T-helper 1 cell treated with Interleukin-12 subunit alpha and Interleukin-12 subunit beta and Interleukin-4 antibody, amounts not matched to agents 30 ng/mL and 1 ng/mL, for 36 hours (primary cell): Measurements from ENCODE around the gene SUFU. TPM values are rescaled to one million over a fixed set of nuclear protein-coding genes. Genes with fewer than 3 reads are reported as not detected.

Experiments
- intact Hi-C: fragments of 100-400 bp; cut with micrococcal nuclease; formaldehyde crosslinking; loops from one replicate; pipeline ENCODE4 v1.15.1; 2024
- total RNA-seq: library from RNA; stranded (reverse); gene quantifications from 2 replicates; pipeline ENCODE4 v1.2.3, GENCODE V29; 2022

Gene SUFU
- total RNA-seq, 1 donor from 2014 or later = 12.9 TPM

DNA sequence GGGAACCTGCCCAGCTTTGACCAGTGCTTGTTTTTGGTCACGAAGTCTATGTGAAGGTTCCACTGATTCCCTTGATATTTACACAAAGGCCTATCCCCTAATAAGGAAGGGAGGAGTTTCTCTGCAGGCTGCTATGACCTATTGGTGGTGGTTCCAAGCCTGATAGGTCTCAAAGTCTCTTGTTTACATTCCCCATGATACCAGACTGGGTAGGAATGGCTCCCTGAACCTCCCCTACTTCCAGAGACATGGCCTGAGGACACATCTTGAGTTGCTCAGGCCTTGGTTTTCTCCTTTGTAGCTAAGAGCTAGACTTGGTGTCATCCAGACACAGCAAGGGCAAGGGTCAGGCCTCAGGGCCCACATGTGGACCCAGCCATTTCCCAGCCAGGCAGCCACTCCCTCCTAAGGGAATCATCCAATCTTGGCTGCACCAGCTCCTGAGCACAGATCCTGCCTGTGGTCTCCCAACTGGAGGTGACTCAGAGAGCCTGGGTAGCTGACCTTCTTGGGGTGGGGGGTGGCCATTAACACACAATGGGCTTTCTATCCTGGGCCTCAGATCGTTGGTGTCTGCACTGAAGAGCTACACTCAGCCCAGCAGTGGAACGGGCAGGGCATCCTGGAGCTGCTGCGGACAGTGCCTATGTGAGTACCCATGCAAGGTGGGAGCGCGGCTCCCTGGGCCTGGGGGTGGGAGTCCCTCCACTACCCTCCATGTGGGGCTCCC, 89.5 kb downstream of the SUFU start:
- intact Hi-C loops = no loop called here

DNA sequence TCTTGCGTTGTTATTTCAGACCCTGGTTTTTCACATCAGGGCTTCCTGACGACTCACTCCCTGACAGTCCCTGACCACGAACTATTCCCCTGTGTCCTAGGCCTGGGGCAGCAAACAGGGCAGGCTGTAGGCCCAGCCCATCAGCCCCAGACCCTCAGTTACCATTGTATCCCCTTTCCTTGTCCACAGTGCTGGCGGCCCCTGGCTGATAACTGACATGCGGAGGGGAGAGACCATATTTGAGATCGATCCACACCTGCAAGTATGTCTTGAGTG, 90.0 kb downstream of the SUFU start:
- intact Hi-C loops = no loop called here

DNA sequence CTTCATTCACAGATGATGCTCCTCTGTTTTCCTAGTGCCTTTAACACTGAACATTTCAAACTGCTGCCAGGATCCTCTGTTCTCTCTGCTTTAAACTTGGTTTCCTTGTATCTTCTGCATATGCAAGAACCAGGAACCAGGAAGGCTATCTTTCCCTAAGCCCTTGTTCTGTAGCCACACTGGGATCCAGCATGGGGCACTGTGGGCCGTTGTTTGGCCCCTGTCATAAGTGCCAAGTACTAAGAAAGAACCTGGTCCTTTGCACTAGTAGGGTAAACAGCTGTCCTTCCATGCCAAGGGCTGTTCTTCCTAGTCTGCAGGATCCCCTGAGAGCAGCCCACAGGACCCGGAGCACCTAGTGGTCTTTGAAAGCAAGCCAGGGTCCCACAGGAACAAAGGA, 91.5 kb downstream of the SUFU start:
- intact Hi-C loops = loop anchor here (5.0 kb wide), 1 partner anchor 368 kb away; the partner anchor contains the start of gene ELOVL3

DNA sequence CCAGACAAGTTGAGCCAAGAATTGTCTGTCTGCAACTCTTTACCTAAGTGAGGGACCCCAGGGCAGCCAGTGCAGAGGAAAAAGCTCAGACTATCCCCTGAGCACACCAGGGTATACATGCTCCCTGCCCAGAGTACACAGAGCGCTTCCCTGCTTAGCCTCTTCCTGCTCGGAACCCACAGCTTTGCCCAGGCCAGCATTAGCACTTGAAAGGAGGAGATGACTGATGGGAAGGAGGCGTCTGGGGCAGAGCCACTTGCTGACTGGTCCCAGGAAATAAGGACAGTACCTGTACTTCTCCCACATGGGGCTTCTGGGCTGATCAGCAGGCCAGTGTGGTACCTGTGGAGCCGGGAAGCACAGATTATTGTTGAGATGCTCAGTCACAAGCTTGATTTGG, 92.1 kb downstream of the SUFU start:
- intact Hi-C loops = loop anchor here (5.0 kb wide), 1 partner anchor 369 kb away; the partner anchor contains the start of gene ELOVL3

DNA sequence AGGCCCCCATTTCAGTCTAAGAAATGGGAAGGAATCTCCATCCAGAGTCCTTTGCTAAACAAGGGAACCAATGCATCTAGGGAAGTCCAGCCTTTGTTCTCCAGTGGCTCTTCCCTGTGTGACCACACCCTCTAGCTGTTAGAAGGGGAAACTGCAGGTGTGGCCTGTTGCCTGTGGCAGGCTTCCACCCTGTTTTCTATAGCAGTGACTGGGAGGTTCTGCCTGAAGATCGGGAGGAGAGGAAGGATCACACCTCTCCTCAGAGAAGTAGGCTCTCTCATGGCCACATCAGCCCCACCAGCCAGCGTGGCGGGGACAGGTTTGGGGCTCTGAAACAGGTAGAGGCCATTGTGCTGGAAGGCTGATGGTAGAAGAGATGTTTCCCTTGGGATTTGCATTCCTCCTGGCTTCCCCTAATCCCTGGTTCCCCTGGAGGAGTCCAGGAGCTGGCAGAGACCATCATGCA, 92.8 kb downstream of the SUFU start:
- intact Hi-C loops = loop anchor here (5.0 kb wide), 1 partner anchor 369 kb away; the partner anchor contains the start of gene ELOVL3

DNA sequence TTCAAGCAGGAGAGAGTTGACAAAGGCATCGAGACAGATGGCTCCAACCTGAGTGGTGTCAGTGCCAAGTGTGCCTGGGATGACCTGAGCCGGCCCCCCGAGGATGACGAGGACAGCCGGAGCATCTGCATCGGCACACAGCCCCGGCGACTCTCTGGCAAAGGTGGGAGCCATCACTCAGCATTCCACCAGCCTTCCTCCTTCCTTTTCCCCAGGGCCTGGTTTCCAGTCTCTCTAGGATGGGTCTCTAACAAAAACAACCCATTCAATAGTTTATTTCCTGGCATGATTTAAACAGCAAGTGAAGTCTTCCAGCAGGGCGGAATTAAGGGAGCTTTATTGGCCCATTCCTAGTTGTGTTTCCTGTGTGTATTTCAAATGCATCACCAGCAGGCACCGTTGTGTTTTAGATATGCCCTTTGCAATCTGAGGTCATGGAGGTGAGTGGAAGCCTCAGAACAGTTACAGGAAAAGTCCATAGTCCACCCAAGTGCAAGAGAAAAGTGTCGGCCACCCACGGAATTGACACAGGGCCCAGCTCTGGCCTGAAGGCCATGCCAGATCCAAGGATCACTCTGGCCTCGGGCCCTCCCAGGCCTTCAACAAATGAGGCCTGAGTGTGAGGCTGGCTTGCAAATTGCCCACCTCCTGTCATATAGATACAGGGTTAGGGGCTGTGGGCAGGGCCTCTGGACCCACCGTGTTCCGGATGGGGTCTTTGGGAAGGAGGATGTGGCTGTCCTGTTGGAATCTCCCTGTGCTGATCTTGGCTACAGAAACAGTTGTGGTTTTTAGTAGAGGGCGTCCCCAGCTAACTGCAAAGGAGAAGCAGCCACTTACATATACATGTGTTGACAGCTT, 93.6 kb downstream of the SUFU start:
- intact Hi-C loops = loop anchor here (5.0 kb wide), 1 partner anchor 370 kb away; the partner anchor contains the start of gene ELOVL3

DNA sequence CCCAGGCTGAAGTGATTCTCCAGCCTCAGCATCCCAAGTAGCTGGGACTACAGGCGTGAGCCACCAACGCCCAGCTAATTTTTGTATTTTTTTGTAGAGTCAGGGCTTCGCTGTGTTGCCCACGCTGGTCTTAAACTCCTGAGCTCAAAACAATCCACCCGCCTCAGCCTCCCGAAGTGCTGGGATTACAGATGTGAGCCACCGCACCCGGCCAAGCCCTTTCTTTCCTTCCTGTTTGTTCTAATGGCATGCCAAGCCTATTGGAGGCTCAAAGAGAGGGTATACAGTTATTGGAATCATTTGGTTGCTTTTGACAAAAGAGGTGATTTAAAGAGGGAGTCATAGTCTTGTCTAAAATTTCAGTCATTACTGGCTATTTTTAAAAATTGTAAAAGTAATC, 94.5 kb downstream of the SUFU start:
- intact Hi-C loops = loop anchor here (5.0 kb wide), 1 partner anchor 371 kb away; the partner anchor contains the start of gene ELOVL3

DNA sequence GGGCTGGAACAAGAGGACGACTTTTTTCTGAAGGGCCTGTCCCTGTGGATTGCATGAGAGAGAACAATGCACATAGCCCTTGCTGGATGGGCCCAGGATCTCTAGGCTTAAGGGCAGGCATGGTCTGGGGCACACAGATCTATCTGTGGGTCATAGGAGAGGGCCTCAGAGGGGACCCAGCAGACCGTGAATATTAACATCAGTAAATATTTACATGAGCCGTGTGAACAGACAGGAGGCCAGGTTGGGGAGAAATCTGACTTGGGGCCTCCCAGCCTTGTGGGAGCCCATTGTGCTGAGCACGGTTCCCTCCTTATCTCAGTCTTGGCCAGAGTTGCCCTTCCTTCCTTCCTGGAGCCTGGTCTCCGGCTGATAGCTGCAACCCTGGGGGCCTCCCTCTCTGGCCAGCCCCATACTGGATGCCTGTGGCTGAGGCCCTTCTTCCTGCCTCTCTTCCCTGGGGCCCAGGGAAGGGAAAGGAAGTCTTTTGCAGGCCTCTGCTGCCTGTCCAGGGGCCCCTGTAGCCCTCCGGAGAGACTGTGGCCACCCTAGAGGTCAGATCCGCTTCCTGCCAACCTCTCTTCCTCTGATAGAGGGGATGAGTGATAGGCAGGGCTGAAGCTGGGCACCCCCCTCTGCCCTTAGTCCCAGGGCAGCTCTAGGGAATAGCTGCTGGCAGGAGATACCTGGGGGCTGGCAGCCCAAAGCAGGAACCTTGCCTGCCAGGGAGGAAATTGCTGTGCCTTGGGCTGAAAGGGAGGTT, 96.0 kb downstream of the SUFU start:
- intact Hi-C loops = loop anchor here (5.0 kb wide), 1 partner anchor 372 kb away; the partner anchor contains the start of gene ELOVL3

DNA sequence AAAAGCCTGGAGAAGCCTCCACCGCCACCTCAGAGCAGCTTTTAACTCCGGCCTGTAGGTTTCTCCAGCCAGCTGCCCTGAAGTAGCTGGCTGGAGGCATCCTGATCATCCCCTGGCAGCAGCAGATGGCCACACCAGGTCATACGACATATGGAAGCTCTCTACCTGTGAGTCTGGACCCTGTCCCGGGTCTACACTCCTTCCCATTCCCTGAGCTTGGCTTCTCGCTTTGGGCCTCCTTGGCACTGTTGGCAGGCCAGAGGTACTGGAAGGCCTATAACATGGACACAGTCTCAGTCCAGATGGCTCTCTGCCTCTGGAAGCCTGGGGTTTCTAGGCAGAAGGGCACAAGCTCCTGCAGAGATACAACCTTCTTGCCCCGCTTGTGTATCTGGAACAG, 97.0 kb downstream of the SUFU start:
- intact Hi-C loops = no loop called here

DNA sequence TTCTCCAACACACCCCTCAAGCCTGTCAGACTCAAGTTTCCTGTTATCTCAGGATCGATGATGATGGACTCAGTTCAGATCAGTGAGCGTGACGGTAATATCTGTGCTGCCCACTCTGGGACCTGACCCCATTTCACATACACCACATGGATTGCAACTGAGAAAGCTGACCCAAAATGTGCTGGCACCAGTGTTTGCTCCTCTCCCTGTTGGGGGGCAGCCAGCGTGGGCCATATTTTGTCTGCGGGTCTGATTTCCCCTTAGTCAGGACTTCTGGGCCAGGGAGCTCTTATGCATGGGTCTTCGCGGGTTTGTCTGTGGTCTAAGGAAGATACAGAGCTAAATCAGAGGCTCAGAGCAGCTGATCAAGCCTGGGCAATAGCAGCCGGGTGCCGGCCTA, 97.9 kb downstream of the SUFU start:
- intact Hi-C loops = no loop called here

DNA sequence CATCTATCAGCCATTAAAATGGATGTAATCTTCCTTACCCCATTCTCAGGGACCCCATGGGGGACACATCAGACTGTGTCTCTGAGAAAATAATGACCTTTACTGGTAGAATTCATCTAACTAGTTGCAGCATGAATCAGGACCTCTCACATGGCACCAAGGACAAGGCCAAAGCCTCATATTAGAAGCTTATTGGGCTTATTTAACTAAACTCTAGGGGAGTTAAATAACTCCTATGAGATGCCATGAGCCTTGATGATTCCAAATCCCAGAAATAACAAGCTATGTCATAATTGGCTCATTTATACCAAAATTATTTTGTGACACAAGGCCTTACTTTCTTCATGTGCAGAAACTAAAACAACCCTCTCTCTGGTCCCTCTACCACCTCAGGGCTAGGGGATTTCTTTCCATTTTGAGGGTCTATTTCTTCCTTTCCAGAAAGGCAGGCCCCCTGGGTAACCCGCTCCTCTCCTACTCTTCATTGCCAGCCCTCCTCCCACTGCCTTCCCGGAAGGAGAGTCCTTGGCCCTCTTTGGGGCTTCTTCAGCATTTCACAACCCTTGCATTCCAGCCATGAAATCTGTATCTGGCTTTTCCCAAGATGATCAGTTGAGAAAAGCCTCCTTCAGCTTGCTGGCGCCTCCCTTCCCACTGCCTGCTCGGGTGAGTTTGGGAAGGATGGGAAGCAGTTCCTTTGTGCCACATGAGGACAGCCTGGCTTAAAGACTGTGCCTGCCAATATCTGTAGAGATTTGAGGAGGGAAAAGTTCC, 98.7 kb downstream of the SUFU start:
- intact Hi-C loops = no loop called here

DNA sequence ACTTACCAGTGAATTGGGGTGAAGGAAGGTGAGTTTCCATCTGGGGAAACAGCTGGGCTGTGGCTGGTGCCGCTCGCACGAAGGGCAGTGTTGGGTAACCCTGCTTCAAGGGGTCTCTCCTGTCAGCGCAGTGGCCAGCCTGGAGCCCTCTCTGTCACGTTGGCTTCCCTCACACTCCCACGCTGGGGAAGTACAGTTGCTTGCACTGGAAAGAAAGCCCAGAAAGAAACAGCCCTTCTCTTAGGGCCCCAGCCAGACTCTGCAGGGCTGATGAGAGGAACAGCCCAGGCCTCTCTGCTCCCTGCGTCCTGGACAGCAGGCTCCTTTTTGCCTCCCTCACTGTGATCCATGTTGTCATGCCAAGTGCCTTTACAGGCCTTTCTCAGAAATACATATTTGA, 100.2 kb downstream of the SUFU start:
- intact Hi-C loops = no loop called here

DNA sequence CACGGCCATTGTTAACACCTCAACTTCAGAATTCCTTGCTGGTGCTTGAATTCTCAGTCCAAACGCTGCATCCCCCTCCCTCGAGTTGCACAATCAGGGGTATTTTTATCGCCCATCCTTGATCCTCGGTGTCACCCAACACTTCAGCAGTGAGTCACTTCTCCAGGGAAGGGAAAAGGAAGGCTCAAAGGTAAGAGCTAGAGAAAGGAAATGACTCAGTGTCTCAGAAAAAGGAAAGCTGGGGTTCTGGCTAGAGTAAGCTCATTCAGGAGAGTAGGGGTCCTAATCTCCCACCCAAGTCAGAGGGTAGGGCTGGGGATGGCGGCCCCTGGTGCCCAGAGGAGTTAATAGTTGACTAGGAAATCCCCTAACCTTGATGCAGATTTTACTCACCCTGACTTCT, 100.7 kb downstream of the SUFU start:
- intact Hi-C loops = no loop called here

DNA sequence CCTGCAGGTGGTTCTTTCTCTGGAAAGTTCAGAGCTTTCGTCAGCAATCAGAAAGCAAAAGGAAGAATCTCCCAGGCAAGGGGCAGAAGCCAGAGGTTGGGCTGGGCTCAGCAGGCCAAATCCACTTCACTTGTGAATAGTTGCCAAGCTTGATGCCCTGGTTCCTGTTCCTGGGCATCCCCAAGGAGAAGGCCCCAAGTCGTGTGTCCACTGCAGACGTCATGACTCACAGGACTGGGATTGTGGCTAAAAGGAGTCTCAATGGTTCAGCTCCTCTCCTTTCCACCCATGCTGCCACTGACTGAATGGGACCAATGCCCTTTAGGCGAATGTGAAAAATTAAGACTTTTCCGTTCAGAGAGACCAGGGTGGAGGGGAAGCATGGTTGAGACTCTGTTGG, 101.9 kb downstream of the SUFU start:
- intact Hi-C loops = no loop called here

DNA sequence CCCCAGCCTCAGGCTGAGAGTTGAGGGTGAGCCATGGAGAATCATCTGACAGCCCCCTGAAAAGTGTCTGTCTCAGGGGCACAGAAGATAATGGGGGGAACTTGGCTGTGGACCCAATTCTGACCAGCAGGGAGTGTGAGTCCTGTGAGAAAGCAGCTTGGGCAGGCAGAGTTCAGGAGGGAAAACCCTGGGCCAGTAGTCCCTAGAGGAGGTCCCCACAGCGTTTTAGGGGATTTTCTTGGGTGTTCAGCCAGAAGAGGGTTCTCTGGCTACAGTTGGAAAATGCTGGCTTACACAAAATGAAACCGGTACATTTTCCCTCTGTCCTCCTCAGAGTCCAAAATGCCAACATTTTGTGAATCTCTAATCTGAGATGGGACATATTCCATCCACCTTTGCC, 104.7 kb downstream of the SUFU start:
- intact Hi-C loops = no loop called here

DNA sequence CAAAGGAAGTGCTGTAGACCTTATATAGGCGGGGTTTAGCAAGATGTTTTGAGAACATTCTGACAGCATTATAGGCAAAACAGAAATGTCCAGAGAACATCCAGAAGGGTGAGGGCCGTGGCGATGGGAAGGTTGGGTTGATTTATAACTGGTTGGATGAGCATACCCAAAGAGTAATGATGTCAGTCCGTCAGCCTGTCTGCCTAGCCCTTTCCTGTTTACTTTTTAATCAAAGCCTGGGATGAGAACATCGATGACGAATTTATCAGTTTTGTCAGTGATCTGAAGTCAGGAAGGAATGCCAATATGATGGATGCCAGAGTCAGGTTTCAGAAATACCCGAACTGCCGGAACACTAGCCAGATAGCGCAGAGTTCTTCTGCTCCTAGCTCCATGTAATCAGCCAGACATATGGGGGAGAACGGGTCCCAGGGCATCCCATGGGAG, 106.7 kb downstream of the SUFU start:
- intact Hi-C loops = no loop called here

DNA sequence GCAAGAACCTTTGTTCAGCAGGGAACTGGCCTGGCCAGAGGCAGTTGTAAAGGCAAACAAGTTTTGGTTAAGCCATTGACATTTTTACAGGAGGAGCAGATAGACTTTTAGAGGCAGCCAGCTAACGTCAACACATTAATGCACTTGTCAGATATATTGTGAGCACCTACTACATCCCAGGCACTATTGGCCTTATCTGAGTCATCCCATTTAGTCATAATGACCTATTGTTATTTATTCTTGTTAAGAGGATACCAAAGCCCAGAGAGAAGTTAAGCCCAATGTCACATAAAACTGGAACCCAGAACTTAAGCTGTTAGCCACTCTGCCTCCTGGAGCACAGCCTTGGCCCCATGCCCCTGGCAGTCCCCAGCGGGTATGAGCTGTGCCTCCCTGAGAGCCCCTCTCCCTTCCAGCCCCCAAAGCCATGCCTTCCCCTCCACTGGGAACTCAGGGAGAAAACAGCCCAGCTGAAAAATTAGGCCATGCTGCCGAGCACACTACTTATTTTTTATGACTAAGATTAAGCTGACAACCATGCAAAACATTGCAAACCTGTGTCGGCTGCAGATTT, 107.8 kb downstream of the SUFU start:
- intact Hi-C loops = no loop called here

DNA sequence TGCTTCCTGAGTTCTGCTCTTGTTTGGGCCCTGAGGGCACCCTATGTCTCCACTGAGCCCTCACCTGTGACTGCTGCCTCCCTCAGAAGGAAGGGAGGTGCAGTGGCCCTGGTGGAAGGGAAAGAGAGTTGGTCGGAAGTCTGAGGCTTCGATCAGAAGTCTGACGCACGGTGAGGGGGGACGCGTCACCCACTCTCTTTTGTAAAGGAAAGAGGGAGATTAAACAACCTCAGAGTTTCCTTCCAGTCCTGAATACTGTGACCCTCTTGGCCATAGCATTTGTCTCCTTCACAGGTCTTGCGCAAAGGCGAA, 109.1 kb downstream of the SUFU start:
- intact Hi-C loops = no loop called here

DNA sequence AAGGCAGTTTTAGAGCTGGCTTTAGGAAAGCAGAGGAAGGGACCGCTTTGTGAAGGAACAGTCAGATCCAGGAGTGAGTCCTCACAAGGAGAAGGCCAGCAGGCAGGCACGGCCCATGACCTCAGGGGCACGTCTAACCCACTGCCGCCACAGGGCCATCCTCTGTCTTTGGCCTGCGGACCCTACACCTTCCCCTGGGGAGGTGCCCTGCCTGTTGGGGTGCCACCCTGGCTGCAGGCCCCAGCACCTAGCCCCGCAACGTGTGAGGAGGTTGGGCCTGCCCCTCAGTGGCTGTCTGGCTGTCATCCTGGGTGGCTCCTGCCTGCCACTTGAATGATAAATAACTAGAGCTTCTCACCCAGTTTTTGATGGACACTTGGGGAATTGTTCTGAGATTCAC, 109.5 kb downstream of the SUFU start:
- intact Hi-C loops = no loop called here

DNA sequence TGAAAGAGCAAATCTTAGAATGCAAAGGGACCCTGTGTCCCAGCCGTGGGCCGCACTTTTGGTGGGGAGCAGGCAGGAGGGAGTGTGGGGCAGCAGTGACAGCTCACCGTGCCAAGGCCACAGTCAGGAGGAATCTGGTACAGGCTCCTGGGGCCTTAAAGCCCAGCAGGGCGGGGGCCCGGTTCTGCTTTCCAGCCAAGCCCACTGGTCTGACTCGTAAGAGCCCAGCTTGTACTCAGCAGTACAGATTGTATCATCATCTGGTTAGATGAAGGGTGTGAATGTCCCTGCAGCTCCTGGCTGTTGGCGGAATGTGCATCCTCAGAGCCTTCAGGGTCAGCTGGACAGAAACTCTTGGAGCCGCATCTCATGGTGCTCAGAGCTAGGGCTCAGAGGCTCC, 110.0 kb downstream of the SUFU start:
- intact Hi-C loops = no loop called here

DNA sequence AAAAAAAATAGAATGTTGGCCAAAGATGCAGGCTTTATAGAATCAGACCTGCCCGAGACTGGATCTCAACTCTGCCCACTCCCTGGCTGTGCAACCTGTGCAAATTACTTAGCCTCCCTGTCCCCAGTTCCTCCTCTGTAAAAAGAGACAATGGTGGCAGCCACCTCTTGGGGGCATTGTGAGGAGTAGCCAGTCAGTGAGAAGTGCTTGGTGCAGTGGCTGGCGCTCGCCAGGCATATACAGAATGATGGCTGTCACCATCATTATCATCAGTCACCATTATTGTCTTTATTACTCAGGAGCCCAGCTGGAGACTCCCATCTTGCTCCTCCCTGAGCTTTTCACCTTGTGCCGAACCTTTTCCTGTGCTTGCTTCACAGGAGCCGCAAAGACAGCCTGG, 111.1 kb downstream of the SUFU start:
- intact Hi-C loops = no loop called here
